HG03108 (cell line): ENCODE results near the gene TOMM20L.
"Not testable (repeated sequence)": the region's sequence is repeated elsewhere in the genome, so short reads cannot be mapped to it uniquely, and the experiment has no call there.

Source experiments
- ATAC-seq: cut with Tn5 transposase; IDR thresholded peaks from one replicate; pipeline ENCODE4 v1.9.1; 2021; ENCODE audit warnings: moderate library complexity; ENCODE audit not compliant: unreplicated experiment

TOMM20L gene

DNA sequence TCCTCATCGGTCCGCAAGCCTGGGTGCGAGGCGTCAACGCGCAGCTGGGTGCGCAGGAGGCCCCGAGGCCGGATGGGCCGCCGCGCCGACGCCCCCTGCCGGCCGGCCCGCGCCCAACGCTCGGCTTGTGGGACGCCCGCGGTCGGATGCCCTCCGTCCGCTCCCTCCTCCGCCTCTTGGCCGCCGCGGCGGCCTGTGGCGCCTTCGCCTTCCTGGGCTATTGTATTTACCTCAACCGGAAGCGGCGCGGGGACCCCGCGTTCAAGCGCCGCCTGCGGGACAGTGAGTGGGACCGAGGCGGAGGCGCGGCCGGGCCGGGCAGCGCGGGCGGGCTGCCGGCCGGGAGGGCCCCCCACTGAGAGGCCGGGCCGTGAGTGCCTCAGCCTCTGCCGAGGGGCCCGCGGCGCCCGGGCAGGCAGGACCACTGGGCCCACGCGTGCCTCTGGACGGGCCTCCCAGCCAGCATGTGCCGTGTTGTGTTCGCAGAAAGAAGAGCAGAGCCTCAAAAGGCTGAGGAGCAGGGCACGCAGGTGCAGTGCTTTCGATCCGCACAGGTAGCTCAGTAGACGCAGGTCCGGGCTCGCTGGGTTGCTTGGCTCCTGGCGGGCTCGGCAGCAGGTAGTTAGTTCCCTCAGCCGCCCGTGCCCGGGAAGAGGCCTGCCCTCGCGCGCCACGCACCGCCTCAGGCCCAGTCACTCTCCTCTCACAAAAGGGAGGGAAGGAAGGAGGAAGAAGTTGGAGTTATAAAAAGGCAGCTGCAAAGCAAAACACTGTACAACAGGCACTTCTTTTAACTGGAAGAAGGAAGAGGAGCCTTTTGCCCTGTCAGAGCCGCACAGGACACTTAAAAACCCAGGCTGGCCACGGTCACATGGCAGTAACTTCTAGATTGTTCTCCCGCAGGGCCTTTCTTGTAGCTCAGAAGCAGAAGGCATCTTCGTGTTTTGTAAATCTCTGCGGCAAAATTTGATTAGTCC, at the start of gene TOMM20L:
TOMM20L (plus strand) TSS at position 119 of the 977 bp plus-strand sequence; CDS start at position 147, 28 bp downstream.
- ATAC-seq = peak; percentile 94

- no peak for ATAC-seq
Measured at GRCh38 chr14:58353516-58354299, 42.0 kb upstream of the TOMM20L start.

DNA sequence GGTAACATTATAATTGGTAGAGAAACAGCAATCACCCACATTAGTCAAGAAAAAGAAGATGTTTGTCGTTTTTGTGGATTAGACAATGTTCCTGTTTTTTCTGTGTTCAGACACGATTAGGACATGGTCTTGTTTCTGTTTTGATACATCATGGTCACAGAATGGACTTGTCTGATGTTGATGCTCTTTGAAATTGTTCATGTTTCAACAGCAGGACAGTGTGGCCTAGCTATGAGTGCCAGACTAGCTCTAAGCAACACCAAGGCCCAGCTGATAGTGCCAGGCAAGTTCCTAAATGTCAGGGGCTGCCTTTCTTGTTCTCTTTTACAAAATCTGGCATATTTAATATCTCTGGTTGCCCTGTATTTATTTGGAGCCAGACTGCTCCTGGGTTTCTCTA, 40.9 kb upstream of the TOMM20L start:
- ATAC-seq = no peak

GRCh38 chr14:58356268-58356667, 39.5 kb upstream of the TOMM20L start:
- no peak for ATAC-seq

DNA sequence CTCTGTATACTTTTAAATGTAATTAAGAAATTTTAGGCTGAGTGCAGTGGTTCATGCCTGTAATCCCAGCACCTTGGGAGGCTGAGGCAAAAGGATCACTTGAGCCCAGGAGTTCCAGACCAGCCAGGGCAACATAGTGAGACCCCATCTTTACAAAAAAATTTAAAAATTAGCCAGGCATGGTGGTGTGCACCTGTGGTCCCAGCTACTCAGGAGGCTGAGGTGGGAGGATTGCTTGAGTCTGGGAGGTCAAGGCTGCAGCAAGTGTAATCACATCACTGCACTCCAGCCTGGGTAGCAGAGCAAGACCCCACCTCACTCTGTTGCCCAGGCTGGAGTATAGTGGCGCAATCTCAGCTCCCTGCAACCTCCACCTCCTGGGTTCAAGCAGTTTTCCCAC, 33.5 kb upstream of the TOMM20L start:
- not testable (repeated sequence) for ATAC-seq

GRCh38 chr14:58362798-58363412, 32.8 kb upstream of the TOMM20L start:
- ATAC-seq = no peak

- ATAC-seq = no peak
Measured at GRCh38 chr14:58364316-58364715, 31.4 kb upstream of the TOMM20L start.

GRCh38 chr14:58367296-58367695, 28.4 kb upstream of the TOMM20L start:
- no peak for ATAC-seq

GRCh38 chr14:58368956-58369355, 26.8 kb upstream of the TOMM20L start:
- ATAC-seq = no peak

- no peak for ATAC-seq
Measured at GRCh38 chr14:58376791-58377190, 18.9 kb upstream of the TOMM20L start.

DNA sequence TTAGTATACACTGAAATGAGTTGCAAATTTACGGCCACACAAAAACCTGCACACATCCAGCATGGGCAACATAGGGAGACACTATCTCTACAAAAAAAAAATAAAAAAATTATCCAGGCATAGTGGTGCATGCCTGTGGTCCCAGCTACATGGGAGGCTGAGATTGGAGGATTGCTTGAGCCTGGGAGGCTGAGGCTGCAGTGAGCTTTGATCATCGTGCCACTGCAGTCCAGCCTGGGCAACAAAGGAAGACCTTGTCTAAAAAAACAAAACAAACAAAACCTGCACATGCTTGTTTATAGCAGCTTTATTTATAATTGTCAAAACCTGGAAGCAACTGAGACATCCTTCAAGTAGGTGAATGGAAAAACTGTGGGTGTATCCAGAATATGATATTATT, 4.9 kb upstream of the TOMM20L start:
- no peak for ATAC-seq

DNA sequence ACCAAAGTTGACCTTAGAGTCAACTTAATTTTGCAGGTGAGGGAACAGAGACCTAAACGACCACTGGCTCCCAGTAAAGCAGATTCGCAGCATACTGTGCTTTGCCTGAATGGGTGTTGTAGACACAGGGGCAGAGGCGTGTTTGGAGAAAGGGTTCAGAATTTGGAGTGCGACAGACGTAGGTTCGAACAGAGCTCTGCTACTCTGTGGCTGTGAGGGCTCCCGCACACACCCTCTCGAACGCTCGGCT, 243 bp upstream of the TOMM20L start:
- ATAC-seq = no peak

GRCh38 chr14:58397156-58397555, 1.4 kb downstream of the TOMM20L start:
- ATAC-seq = no peak

DNA sequence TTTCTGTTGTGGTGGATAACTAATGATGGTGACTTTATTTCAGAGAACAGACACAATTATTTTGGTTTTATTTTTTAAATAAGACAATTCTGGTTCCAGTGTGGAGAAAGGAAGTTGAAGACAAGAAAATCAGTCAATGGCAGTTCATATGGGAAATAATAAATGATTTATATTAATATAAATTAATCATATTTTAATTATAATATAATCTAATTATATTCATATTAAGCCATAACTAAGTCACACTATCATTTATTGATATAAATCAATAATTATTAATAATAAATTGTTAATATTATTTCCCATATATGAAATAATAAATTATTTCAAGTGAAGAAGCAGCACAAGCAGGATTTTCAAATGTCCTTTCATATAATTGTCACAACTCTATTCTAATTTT, 2.8 kb downstream of the TOMM20L start:
- ATAC-seq = no peak

DNA sequence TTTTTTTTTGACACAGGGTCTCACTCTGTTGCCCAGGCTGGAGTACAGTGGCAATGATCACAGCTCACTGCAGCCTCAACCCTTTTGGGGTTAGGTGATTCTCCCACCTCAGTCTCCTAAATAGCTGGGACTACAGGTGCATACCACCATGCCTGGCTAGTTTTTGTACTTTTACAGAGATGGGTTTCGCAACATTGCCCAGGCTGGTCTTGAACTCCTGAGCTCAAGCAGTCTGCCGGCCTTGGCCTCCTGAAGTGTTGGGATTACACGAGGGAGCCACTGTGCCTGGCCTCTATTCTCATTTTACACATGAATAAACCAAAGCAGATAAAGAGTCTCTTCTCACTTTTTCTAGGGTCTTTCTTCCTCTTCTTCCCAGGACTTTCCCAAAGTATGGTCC, 3.2 kb downstream of the TOMM20L start:
- no peak for ATAC-seq

- no peak for ATAC-seq
Measured at GRCh38 chr14:58401587-58401986, 5.9 kb downstream of the TOMM20L start.

- no peak for ATAC-seq
Measured at GRCh38 chr14:58408681-58409215, 13.0 kb downstream of the TOMM20L start.

- no peak for ATAC-seq
Measured at GRCh38 chr14:58414845-58415244, 19.1 kb downstream of the TOMM20L start.

DNA sequence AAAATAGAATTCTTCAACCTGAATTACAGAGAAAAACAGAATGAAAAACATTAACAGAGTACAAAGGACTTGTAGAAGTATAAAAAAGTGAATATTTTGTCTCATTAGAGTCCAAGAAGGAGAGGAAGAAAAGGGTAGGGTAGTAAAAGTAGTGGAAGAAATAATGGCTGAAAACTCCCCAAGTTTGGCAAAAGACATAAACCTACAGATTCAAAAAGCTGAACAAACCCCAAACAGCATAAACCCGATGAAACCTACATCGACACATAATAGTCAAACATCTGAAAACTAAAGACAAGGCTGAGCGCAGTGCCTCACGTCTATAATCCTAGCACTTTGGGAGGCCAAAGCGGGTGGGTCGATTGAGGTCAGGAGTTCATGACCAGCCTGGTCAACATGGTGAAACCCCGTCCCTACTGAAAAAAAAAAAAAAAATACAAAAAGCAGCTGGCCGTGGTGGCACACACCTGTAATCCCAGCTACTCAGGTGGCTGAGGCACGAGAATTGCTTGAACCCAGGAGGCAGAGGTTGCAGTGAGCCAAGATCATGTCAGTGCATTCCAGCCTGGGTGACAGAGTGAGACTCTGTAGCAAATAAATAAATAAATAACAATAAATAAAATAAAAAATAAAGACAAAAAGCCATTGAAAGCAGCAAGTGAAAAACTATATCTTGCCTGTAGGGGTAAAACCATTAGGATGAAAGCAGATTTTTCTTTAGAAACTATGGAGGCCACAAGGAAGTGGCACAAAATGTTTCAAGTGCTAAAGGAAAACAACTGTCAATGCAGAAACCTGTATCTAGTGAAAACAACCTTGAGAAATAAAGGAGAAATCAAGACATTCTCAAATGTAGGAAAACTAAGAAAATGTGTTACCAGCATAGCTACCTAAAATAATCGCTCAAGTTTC, 20.2 kb downstream of the TOMM20L start:
- no peak for ATAC-seq

- not testable (repeated sequence) for ATAC-seq
Measured at GRCh38 chr14:58416934-58417333, 21.2 kb downstream of the TOMM20L start.
